Cerebellar nuclear complex (tissue), 1 donor: Measurements from ENCODE around the gene LIPI.
"Not testable (repeated sequence)": the region's sequence is repeated elsewhere in the genome, so short reads cannot be mapped to it uniquely, and the experiment has no call there.

ENCODE experiments used
- DNase-seq, 2 experiments: peaks; one replicate each; lab custom pipeline; 2025; lab: John Stamatoyannopoulos, UW

Gene LIPI

DNA sequence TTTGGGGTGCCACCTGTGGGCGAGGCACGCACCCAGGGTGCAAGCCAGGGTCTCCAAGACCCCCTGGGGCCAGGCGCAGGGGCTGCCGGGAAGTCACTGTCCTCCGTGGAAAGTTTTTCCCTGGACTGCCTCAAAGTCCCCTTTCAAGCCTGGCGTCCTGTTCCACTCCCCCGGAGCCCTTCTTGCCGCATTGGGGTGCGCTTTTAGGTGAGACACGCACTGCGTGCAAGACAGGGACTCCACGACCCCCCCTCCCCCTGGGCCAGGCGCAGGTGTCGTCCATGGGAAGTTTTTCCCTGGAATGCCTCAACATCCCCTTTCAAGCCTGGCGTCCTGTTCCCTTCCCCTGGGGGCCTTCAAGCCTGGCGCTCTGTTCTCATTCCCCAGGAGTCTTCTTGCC, 137.1 kb downstream of the LIPI start:
- DNase-seq = no peak

DNA sequence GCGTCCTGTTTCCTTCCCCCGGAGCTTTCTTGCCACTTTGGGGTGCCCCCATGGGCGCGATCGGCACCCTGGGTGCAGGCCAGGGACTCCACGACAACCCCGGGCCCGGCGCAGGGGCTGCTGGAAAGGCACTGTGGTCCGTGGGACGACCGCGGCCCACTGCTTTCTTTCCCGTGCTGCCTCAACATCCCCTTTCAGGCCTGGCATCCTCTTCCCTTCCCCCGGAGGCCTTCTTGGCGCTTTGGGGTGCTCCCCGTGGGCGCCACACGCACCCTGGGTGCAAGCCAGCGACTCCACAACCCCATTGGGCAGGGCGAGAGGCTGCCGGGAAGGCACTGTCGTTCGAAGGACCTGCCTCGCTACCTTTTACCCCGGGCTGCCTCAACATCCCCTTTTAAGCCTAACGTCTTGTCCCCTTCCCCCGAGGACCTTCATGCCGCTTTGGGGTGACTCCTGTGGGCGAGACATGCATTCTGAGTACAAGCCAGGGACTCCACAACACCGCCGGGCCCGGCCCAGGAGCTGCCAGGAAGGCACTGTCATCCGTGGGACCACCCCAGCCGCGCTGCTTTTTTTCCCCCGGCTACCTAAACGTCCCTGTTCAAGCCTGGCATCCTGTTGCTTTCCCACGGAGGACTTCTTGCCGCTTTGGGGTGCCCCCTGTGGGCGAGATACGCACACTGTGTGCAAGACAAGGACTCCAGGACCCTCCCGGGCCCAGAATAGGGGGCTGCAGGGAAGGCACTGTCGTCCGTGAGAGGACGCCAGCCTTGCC, 137.8 kb downstream of the LIPI start:
- no peak for DNase-seq

DNA sequence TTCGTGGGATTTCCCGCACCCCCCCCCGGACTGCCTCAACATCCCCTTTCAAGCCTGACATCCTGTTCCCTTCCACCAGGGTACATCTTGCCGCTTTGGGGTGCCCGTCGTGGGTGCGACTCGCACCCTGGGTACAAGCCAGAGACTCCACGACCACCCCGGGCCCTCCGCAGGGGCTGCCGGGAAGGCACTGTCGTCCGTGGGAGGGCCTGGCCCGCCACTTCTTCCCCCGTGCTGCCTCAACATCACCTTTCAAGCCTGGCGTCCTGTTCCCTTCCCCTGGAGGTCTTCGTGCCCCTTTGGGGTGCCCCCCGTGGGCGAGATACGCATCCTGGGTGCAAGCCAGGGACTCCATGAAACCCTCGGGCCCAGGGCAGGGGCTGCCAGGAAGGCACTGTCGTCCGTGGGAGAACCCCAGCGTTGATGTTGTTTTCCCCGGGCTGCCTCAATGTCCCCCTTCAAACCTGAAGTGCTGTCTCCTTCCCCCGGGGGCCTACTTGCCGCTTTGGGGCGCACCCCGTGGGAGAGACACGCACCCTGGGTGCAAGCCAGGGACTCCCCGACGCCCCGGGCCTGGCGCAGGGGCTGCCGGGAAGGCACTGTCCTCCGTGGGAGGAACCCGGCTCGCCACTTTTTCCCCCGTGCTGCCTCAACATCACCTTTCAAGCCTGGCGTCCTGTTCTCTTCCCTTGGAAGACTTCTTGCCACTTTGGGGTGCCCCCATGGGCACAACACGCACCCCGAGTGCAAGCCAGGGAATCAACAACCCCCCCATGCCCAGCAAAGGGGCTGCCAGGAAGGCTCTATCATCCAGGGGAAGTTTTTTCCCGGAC, 138.6 kb downstream of the LIPI start:
- DNase-seq = no peak

GRCh38 chr21:14070968-14071367, 139.8 kb downstream of the LIPI start:
- no peak for DNase-seq

DNA sequence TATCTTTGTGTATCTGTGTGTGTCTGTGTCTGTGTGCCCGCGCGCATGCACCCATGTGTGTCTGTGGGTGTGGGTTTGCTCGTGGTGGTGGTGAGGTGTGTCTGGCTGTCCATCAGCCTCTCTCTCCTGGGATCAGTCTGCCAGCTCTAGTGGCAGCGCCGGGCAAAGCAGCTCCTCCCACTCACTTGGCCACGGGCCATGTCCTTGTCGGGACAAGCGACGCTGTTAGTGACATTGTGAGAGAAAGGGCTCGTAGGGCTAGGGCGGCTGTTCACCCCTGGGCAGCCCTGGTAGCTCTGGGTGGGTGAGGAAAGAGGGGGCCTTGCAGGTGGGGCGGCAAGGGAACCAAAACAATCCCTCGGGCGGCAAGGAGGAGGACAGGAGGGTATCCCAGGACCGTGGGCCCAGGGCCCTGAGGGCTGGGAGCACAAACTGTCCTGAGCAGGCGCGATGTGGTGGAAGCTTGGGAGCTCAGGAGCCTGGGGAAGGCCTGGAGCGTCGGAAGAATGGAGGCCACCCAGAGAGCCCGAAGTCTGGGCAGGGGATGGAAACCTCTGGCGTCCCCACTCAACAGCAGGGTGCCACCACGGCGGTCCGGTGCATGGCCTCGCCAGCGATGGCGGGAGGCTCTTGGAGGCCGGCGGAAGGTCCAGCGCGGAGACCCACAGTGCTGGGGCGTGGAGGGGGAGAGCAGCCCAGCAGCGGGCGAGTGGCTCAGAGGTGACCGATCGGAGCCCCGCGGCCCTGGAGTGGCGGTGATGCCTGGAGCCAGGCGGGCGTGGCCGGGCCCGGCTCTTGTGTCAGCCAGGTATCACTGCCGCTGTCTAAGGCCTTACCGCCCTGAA, 140.5 kb downstream of the LIPI start:
- DNase-seq = no peak

- DNase-seq = no peak
These were observed 146.5 kb downstream of the LIPI start for GRCh38 chr21:14064296-14064645.

GRCh38 chr21:14063620-14064295, 147.0 kb downstream of the LIPI start:
- not testable (repeated sequence) for DNase-seq

GRCh38 chr21:14062684-14063083, 148.1 kb downstream of the LIPI start:
- not testable (repeated sequence) for DNase-seq

DNA sequence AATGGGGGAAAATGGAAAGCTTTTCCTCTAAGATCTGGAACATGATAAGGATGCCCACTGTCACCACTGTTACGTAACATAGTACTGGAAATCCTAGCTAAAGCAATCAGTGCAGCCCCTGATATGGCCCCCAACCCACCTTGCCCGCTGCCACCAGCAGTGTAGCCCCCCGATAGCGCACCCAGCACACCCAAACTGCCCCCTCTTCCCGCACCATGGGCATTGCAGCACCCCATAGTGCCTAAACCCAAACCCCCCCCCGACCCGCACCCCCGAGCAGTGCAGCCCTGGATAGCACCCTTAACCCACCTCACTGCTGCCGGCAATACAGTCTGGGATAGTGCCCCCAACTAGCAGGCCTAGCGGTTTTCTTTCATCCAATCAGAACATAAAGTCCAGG, 148.9 kb downstream of the LIPI start:
- not testable (repeated sequence) for DNase-seq

- DNase-seq = not testable (repeated sequence)
These were observed 151.6 kb downstream of the LIPI start for GRCh38 chr21:14058995-14059627.
